GM12878 (cell line): Measurements from ENCODE around the gene RARA. TPM values are rescaled to one million over a fixed set of nuclear protein-coding genes. Genes with fewer than 3 reads are reported as not detected.

Experiments used
- CBX5 ChIP-seq: sonication (generic); IDR thresholded peaks from 2 replicates; pipeline ENCODE4 v1.6.1; 2016; ENCODE audit warnings: low read depth, moderate library complexity, mild to moderate bottlenecking, inconsistent platforms
- CHD1 ChIP-seq: IDR thresholded peaks from 2 replicates; pipeline ENCODE4 v1.6.1; 2012; ENCODE audit warnings: low read depth, low read length, improper control_type of control experiment
- CHD2 ChIP-seq: IDR thresholded peaks from 2 replicates; pipeline ENCODE4 v1.6.1; 2011; ENCODE audit warnings: low read depth, low read length, improper control_type of control experiment, borderline replicate concordance
- CTCF ChIP-seq, 3 experiments: IDR thresholded peaks in 2 of 3; conservative IDR thresholded peaks in 1 of 3; 2 replicates each; pipeline ENCODE4 v1.5.1; 2011; ENCODE audit warnings: low read depth in 3 of 3, low read length in 3 of 3, mild to moderate bottlenecking in 3 of 3, control low read depth in 2 of 3, moderate library complexity in 2 of 3, inconsistent platforms in 1 of 3, mixed read lengths in 1 of 3; ENCODE audit not compliant: control insufficient read depth in 2 of 3, insufficient read depth in 1 of 3; ENCODE audit errors: extremely low read depth in 1 of 3
- DPF2 ChIP-seq: fragments of 450-650 bp; IDR thresholded peaks from 2 replicates; pipeline ENCODE4 v1.6.1; 2017; ENCODE audit warnings: mild to moderate bottlenecking
- EGR1 ChIP-seq, 2 experiments: IDR thresholded peaks; 1 replicate in 1 of 2; 2 replicates in 1 of 2; pipeline ENCODE4 v1.6.1; 2011 to 2012; ENCODE audit warnings: low read depth in 2 of 2, low read length in 2 of 2, borderline replicate concordance in 1 of 2, mild to moderate bottlenecking in 1 of 2, moderate library complexity in 1 of 2
- IRF5 ChIP-seq: fragments of 450-650 bp; IDR thresholded peaks from 2 replicates; pipeline ENCODE4 v1.6.1; 2017; ENCODE audit warnings: borderline replicate concordance
- POU2F2 ChIP-seq: IDR thresholded peaks from 3 replicates; pipeline ENCODE4 v1.6.1; 2011; ENCODE audit warnings: low read depth, mild to moderate bottlenecking, low read length, borderline replicate concordance
- SP1 ChIP-seq: IDR thresholded peaks from one replicate; pipeline ENCODE4 v1.6.1; 2011; ENCODE audit warnings: low read depth, low read length
- USF1 ChIP-seq: IDR thresholded peaks from 2 replicates; pipeline ENCODE4 v1.6.1; 2011; ENCODE audit warnings: borderline replicate concordance, low read depth, mild to moderate bottlenecking, moderate library complexity, mixed read lengths, low read length; ENCODE audit not compliant: insufficient read depth; ENCODE audit errors: extremely low read length
- ZNF274 ChIP-seq: IDR thresholded peaks from one replicate; pipeline ENCODE4 v1.8.0; 2011; ENCODE audit not compliant: insufficient read length, insufficient read depth
- polyA plus RNA-seq, 11 experiments: library from polyadenylated mRNA; depleted of rRNA in 4 of 11; unstranded in 6 of 11; stranded (reverse) in 5 of 11; fragments of >200 nt; fragmentation: Nextera tagmentation in 4 of 11; fragmentation: Illumina TruSeq in 1 of 11; extraction: Ambion mirVana in 4 of 11; extraction: Trizol in 1 of 11; gene quantifications; 1 replicate in 1 of 11; 2 replicates in 10 of 11; pipeline versions ENCODE4 v1.2.1 to v1.2.3, GENCODE V29; 2011 to 2016; ENCODE audit warnings: inconsistent platforms in 2 of 11, missing spikeins in 2 of 11, low read depth in 1 of 11
- total RNA-seq, 4 experiments: library from RNA; depleted of rRNA in 3 of 4; stranded (reverse); fragments of >200 nt in 3 of 4; fragmentation: Illumina TruSeq in 1 of 4; extraction: Trizol in 1 of 4; gene quantifications; 2 replicates each; pipeline versions ENCODE4 v1.2.1 to v1.2.3, GENCODE V29; 2013 to 2021

Gene RARA
- total and polyA plus RNA-seq, 10 of the 15 experiments (the other 5 are each of a cell fraction or from before 2014, with no cell fraction given), result 0.13 to 33.6 (median 13.6) TPM

DNA sequence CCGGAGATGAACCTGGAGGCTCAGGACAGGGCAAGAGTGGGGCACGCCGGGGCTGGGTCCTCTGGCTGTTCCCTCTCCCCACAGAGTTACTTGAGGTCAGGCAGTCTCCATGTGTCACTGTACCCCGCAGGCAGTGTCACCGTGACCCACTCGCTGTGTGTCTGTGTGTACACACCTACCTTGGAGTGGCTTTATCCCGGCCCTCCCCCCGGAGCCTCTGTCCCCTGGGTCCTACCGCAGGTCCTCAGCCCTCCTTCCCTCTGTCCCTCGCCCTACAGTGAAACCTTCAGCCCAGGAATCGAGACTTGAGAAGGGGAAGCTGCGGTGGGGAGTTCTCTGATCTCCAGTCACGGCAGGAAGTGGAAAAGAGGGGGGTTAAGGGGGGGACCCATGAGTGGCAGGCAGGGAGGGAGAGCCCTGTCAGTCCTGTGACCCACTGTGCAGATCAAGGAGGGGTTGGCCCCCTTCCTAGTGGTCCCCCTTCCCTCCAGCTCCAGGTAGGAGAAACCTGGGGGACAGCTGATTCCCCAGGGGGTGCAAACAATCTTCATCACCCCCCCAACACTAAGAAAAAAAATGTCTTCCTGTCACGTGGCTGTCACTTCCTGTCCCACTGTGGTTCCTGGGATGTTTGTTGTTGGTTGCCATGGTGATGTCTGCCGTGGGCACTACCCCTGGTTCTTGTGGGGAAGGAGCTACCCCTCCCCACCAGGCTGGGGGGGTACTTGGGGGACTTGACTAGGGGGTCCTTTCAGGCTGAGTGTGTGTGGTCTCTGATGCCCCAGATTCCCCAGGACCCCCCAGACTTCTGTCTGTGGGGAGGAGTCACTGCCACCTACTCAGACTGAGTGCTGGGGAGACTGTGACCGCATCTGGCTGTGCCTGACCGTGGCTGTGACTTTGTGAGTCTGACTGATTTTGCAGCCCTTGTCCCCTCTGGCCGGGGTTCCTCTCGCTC, 13.7 kb downstream of the RARA start (continued):
- TF ChIP-seq IRF5 (no peak), CTCF (IDR thresholded peaks at IDR 0.05 in 2 of 3, conservative IDR thresholded peaks at IDR 0.05 in 1 of 3; ENCODE audit: control insufficient read depth in 2 of 3, extremely low read depth in 1 of 3, insufficient read depth in 1 of 3, low read depth in 3 of 3, low read length in 3 of 3) (no peak), CBX5 (no peak), USF1 (peak; percentile 93), POU2F2 (peak; percentile 60; the same call in 1 of the 3 replicates), CHD2 (peak; percentile 71), ZNF274 (no peak), DPF2 (peak; percentile 99), EGR1 (IDR thresholded peaks at IDR 0.05; ENCODE audit: borderline replicate concordance in 1 of 2, low read depth in 2 of 2, low read length in 2 of 2) (peak in 1 of 2 experiments; percentile 94; a peak in 2 of 3 replicates), CHD1 (0 out of 2 replicates have a peak, but pooled peaks have one; percentile 36), SP1 (peak; percentile 77)
